CD14-positive monocyte (primary cell): ENCODE data around the gene SCD5. TPM values are rescaled to one million over a fixed set of nuclear protein-coding genes. Genes with fewer than 3 reads are reported as not detected.

ENCODE experiments used
- DNase-seq, 3 donors: peaks; one replicate each; pipeline ENCODE4 v3.0.0-alpha.2; 2011 to 2022
- H2AFZ ChIP-seq: 2 replicates; pipeline ENCODE4 v1.6.0; 2012; ENCODE audit warnings: mild to moderate bottlenecking, low read depth, low read length, inconsistent platforms; ENCODE audit not compliant: insufficient read depth, poor library complexity, severe bottlenecking
- H3K27ac ChIP-seq, 2 donors: 1 replicate in 1 of 2; 2 replicates in 1 of 2; pipeline ENCODE4 v1.5.1; 2012 to 2013; ENCODE audit warnings: low read length in 2 of 2, control low read depth in 1 of 2, inconsistent platforms in 1 of 2, low read depth in 1 of 2, mild to moderate bottlenecking in 1 of 2
- H3K27me3 ChIP-seq, 2 donors: one replicate each; pipeline versions ENCODE4 v1.6.0 to v1.6.1; 2011 to 2013; ENCODE audit warnings: low read length in 2 of 2; ENCODE audit not compliant: control insufficient read depth in 2 of 2, insufficient read depth in 2 of 2
- H3K36me3 ChIP-seq, 2 donors: replicated peaks in 1 of 2; 1 replicate in 1 of 2; 2 replicates in 1 of 2; pipeline versions ENCODE4 v1.5.1 to v1.6.1; 2012 to 2013; ENCODE audit warnings: low read length in 2 of 2, control low read depth in 1 of 2, inconsistent platforms in 1 of 2, mild to moderate bottlenecking in 1 of 2; ENCODE audit not compliant: insufficient read depth in 2 of 2, control insufficient read depth in 1 of 2
- H3K4me1 ChIP-seq, 2 donors: 1 replicate in 1 of 2; 2 replicates in 1 of 2; pipeline versions ENCODE4 v1.5.1 to v1.6.1; 2012 to 2013; ENCODE audit warnings: low read length in 2 of 2, control low read depth in 1 of 2, inconsistent platforms in 1 of 2, mild to moderate bottlenecking in 1 of 2, moderate library complexity in 1 of 2; ENCODE audit not compliant: insufficient read depth in 2 of 2, control insufficient read depth in 1 of 2
- H3K4me2 ChIP-seq: replicated peaks from 2 replicates; pipeline ENCODE3; 2012; ENCODE audit warnings: low read length, moderate library complexity, mild to moderate bottlenecking; ENCODE audit not compliant: poor library complexity, severe bottlenecking; ENCODE audit errors: extremely low read depth
- H3K4me3 ChIP-seq, 3 experiments: fragments of 200-600 bp in 1 of 3; sonication (generic) in 1 of 3; replicated peaks in 1 of 3; 1 replicate in 2 of 3; 2 replicates in 1 of 3; pipeline ENCODE4 v1.5.1; 2011 to 2013; ENCODE audit warnings: low read length in 3 of 3, mild to moderate bottlenecking in 3 of 3, control low read depth in 2 of 3, low read depth in 2 of 3, inconsistent platforms in 1 of 3, moderate library complexity in 1 of 3
- H3K79me2 ChIP-seq: 2 replicates; pipeline ENCODE4 v1.6.0; 2012; ENCODE audit warnings: mild to moderate bottlenecking, control low read depth, inconsistent platforms, low read length, moderate library complexity; ENCODE audit not compliant: insufficient read depth
- H3K9ac ChIP-seq: 2 replicates; pipeline ENCODE4 v1.6.0; 2017; ENCODE audit warnings: low read length, mild to moderate bottlenecking; ENCODE audit not compliant: insufficient read depth, poor library complexity, severe bottlenecking
- H3K9me3 ChIP-seq, 2 donors: replicated peaks in 1 of 2; 1 replicate in 1 of 2; 2 replicates in 1 of 2; pipeline versions ENCODE4 v1.5.1 to v1.6.1; 2012 to 2013; ENCODE audit warnings: low read length in 2 of 2, control low read depth in 1 of 2; ENCODE audit not compliant: control insufficient read depth in 1 of 2, insufficient read depth in 1 of 2
- H4K20me1 ChIP-seq: 2 replicates; pipeline ENCODE4 v1.6.0; 2012; ENCODE audit warnings: mild to moderate bottlenecking, low read length, control low read depth, moderate library complexity; ENCODE audit not compliant: insufficient read depth
- H3K27ac Mint-ChIP-seq, 7 donors: one replicate each; pipeline ENCODE4 v1.8.0; 2020; ENCODE audit warnings: mild to moderate bottlenecking in 7 of 7, mixed read lengths in 7 of 7, moderate library complexity in 6 of 7, inconsistent platforms in 2 of 7
- H3K27me3 Mint-ChIP-seq, 3 donors: one replicate each; pipeline ENCODE4 v1.8.0; 2021 to 2022; ENCODE audit warnings: low read depth in 3 of 3, mild to moderate bottlenecking in 3 of 3, mixed read lengths in 3 of 3, moderate library complexity in 3 of 3, inconsistent platforms in 1 of 3
- H3K36me3 Mint-ChIP-seq, 2 donors: one replicate each; pipeline ENCODE4 v1.8.0; 2020; ENCODE audit warnings: mixed read lengths in 2 of 2, inconsistent platforms in 1 of 2, mild to moderate bottlenecking in 1 of 2
- H3K4me1 Mint-ChIP-seq: one replicate; pipeline ENCODE4 v1.8.0; 2020; ENCODE audit warnings: mild to moderate bottlenecking, mixed read lengths
- H3K4me3 Mint-ChIP-seq, 2 donors: one replicate each; pipeline ENCODE4 v1.8.0; 2020; ENCODE audit warnings: mild to moderate bottlenecking in 2 of 2, mixed read lengths in 2 of 2, moderate library complexity in 1 of 2
- H3K9me3 Mint-ChIP-seq, 7 donors: one replicate each; pipeline ENCODE4 v1.8.0; 2020 to 2022; ENCODE audit warnings: mixed read lengths in 7 of 7, mild to moderate bottlenecking in 6 of 7, moderate library complexity in 6 of 7, inconsistent platforms in 2 of 7
- WGBS: methylation state at CpG from one replicate; pipeline ENCODE4 v1.1.5; 2013; ENCODE audit warnings: missing lambda C conversion rate; ENCODE audit not compliant: insufficient coverage; 5-methylcytosine and 5-hydroxymethylcytosine counted together
- intact Hi-C, 2 donors: fragments of 100-400 bp; cut with micrococcal nuclease; formaldehyde crosslinking; loops; one replicate each; pipeline versions ENCODE4 v1.15.0 to v1.15.1; 2023
- polyA plus RNA-seq, 3 donors: library from polyadenylated mRNA; depleted of rRNA in 1 of 3; unstranded in 2 of 3; stranded (reverse) in 1 of 3; fragments of 300-500 nt in 2 of 3; fragments of >200 nt in 1 of 3; fragmentation: Illumina TruSeq in 2 of 3; gene quantifications; 1 replicate in 2 of 3; 2 replicates in 1 of 3; pipeline ENCODE4 v1.2.3, GENCODE V29; 2012 to 2021
- TF ChIP-seq, protein P1 (sequence below): fragments of 200-600 bp; IDR thresholded peaks from one replicate; pipeline ENCODE4 v1.8.0; 2022; ENCODE audit warnings: antibody characterized with exemption, mild to moderate bottlenecking

The SCD5 gene
- polyA plus RNA-seq, 3 donors: 0.28 to 1.3 (median 0.61) TPM

DNA sequence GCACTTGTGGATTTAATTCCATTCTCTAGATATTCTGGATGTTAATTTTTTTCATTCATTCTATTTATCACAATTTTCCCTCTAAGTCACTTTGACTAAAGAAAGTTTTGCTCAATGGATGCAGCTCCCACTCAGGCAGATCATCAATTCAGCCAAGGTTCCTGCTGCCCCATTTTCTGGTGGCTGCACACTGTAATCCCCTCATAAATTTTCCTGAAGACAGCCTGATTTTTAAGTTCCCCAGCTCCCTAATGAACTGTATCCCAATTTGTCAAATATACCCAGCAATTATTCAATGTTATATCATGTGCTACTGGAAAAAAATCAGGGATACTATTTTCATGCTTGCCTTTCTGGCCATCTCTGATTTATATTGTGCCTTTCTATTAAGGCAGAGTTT lies 61.2 kb downstream of the SCD5 start:
- Mint-ChIP-seq H3K4me1 (no peaks in the 10 kb centered on the region), H3K4me3 (no peak overlapping the region), H3K9me3 (no peaks in the 10 kb centered on the region), H3K27me3 (peaks cover 0 to 6% (median 2%) of the 10 kb centered on the region in 3 donors), H3K36me3 (no peaks in the 10 kb centered on the region), H3K27ac (no peak overlapping the region)
- Histone ChIP-seq H3K27ac (no peak overlapping the region), H3K9ac (no peak overlapping the region), H3K79me2 (no peaks in the 10 kb centered on the region), H3K4me1 (no peaks in the 10 kb centered on the region), H4K20me1 (no peaks in the 10 kb centered on the region), H2AFZ (no peak overlapping the region), H3K27me3 (no peaks in the 10 kb centered on the region), H3K36me3 (no peaks in the 10 kb centered on the region), H3K4me3 (no peak overlapping the region), H3K9me3 (no peaks in the 10 kb centered on the region), H3K4me2 (no peak overlapping the region)
- DNase-seq: no peak
- intact Hi-C loops: no loop called here
- TF ChIP-seq, protein P1, sequence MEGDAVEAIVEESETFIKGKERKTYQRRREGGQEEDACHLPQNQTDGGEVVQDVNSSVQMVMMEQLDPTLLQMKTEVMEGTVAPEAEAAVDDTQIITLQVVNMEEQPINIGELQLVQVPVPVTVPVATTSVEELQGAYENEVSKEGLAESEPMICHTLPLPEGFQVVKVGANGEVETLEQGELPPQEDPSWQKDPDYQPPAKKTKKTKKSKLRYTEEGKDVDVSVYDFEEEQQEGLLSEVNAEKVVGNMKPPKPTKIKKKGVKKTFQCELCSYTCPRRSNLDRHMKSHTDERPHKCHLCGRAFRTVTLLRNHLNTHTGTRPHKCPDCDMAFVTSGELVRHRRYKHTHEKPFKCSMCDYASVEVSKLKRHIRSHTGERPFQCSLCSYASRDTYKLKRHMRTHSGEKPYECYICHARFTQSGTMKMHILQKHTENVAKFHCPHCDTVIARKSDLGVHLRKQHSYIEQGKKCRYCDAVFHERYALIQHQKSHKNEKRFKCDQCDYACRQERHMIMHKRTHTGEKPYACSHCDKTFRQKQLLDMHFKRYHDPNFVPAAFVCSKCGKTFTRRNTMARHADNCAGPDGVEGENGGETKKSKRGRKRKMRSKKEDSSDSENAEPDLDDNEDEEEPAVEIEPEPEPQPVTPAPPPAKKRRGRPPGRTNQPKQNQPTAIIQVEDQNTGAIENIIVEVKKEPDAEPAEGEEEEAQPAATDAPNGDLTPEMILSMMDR: no peak

DNA sequence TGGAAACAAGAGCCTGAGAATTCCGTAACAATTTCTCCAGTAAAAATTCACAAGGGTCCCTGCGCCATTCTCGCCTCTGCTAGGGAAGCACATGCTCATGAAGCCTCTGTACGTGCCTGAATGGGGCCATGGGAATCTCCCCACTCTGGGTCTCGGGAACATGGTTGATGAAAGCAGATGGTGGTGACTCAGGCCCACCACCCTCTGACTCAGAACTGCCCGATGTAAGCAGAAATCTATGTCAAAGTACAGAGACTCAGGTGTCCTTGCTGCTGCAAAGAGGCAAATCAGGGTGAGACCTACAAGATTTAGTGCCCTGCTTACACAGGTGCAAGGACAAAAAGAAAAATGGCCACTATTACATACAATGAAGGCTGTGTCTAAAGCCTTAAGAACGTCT lies 65.0 kb downstream of the SCD5 start:
- Mint-ChIP-seq H3K36me3 (no peaks in the 10 kb centered on the region), H3K4me1 (peaks cover under 1% of the 10 kb centered on the region), H3K27me3 (peaks cover 0 to 2% (median 0%) of the 10 kb centered on the region in 3 donors), H3K4me3 (no peak overlapping the region), H3K27ac (no peak overlapping the region), H3K9me3 (peaks cover 0 to 4% (median 0%) of the 10 kb centered on the region in 7 donors)
- Histone ChIP-seq H3K9me3 (no peaks in the 10 kb centered on the region), H3K27ac (no peak overlapping the region), H3K79me2 (no peaks in the 10 kb centered on the region), H3K27me3 (no peaks in the 10 kb centered on the region), H3K4me1 (no peaks in the 10 kb centered on the region), H3K9ac (no peak overlapping the region), H3K4me2 (no peak overlapping the region), H3K36me3 (no peaks in the 10 kb centered on the region), H2AFZ (no peak overlapping the region), H3K4me3 (no peak overlapping the region), H4K20me1 (no peaks in the 10 kb centered on the region)
- intact Hi-C loops: no loop called here
- TF ChIP-seq, protein P1: no peak
- peak in 1 of 3 donors; percentile 20 for DNase-seq
- 100% methylated on average over 5 of the region's 7 CpGs for WGBS
